ENCODE measurements around the gene SYT2. TPM values are rescaled to one million over a fixed set of nuclear protein-coding genes. Genes with fewer than 3 reads are reported as not detected.

The SYT2 gene
- total and polyA plus RNA-seq, 3 donors from 2014 or later, result 2.0 to 7.2 (median 2.1) TPM

GRCh38 chr1:202578565-202578964 is 131.7 kb downstream of the SYT2 start:
- Histone ChIP-seq H3K4me1 (no peaks in the 10 kb centered on the region), H3K27me3 (no peaks in the 10 kb centered on the region), H3K27ac (no peak overlapping the region), H3K4me3 (no peak overlapping the region), H3K36me3 (ENCODE audit: low read depth, missing control alignments) (no peaks in the 10 kb centered on the region), H3K9me3 (no peaks in the 10 kb centered on the region)
- WGBS, 2 donors, result 66 to 68% methylated on average over 6 of the region's 6 CpGs
- no peak for DNase-seq
- TF ChIP-seq CTCF (IDR thresholded peaks at IDR 0.05) (no peak), POLR2A (IDR thresholded peaks at IDR 0.05) (no peak)
- intact Hi-C loops (cut with DNase I; ENCODE audit: low total_unique reads), result no loop called here

GRCh38 chr1:202578001-202578504 is 132.2 kb downstream of the SYT2 start:
- no peak for DNase-seq
- no peak for TF ChIP-seq CTCF (IDR thresholded peaks at IDR 0.05)
- TF ChIP-seq POLR2A (IDR thresholded peaks at IDR 0.05), result no peak
- intact Hi-C loops (cut with DNase I; ENCODE audit: low total_unique reads), result no loop called here
- no peaks in the 10 kb centered on the region for H3K4me1 ChIP-seq
- H3K4me3 ChIP-seq, result no peak overlapping the region
- 62 to 68% methylated on average over 4 of the region's 4 CpGs for WGBS, 2 donors
- no peak overlapping the region for H3K27ac ChIP-seq
- no peaks in the 10 kb centered on the region for H3K27me3 ChIP-seq
- no peaks in the 10 kb centered on the region for H3K36me3 ChIP-seq (ENCODE audit: low read depth, missing control alignments)
- no peaks in the 10 kb centered on the region for H3K9me3 ChIP-seq

- no peak for DNase-seq
- intact Hi-C loops (cut with DNase I; ENCODE audit: low total_unique reads), result no loop called here
- Histone ChIP-seq H3K36me3 (ENCODE audit: low read depth, missing control alignments) (no peaks in the 10 kb centered on the region), H3K4me3 (no peak overlapping the region), H3K27ac (no peak overlapping the region), H3K4me1 (no peaks in the 10 kb centered on the region), H3K27me3 (no peaks in the 10 kb centered on the region), H3K9me3 (no peaks in the 10 kb centered on the region)
- WGBS, 2 donors, result 26 to 54% methylated on average over 2 of the region's 2 CpGs
- no peak for TF ChIP-seq CTCF (IDR thresholded peaks at IDR 0.05)
- no peak for TF ChIP-seq POLR2A (IDR thresholded peaks at IDR 0.05)
Measured at GRCh38 chr1:202577381-202577780, 132.9 kb downstream of the SYT2 start.

GRCh38 chr1:202576816-202577215 is 133.4 kb downstream of the SYT2 start:
- Histone ChIP-seq H3K4me3 (no peak overlapping the region), H3K36me3 (ENCODE audit: low read depth, missing control alignments) (no peaks in the 10 kb centered on the region), H3K27ac (no peak overlapping the region), H3K4me1 (no peaks in the 10 kb centered on the region), H3K9me3 (no peaks in the 10 kb centered on the region), H3K27me3 (no peaks in the 10 kb centered on the region)
- intact Hi-C loops (cut with DNase I; ENCODE audit: low total_unique reads), result no loop called here
- WGBS, 2 donors, result 67 to 82% methylated on average over 1 of the region's 1 CpG
- DNase-seq, result no peak
- TF ChIP-seq CTCF (IDR thresholded peaks at IDR 0.05) (no peak), POLR2A (IDR thresholded peaks at IDR 0.05) (no peak)

- H3K4me1 ChIP-seq, result no peaks in the 10 kb centered on the region
- H3K27me3 ChIP-seq, result no peaks in the 10 kb centered on the region
- no peak overlapping the region for H3K4me3 ChIP-seq
- intact Hi-C loops (cut with DNase I; ENCODE audit: low total_unique reads), result no loop called here
- H3K9me3 ChIP-seq, result no peaks in the 10 kb centered on the region
- no peaks in the 10 kb centered on the region for H3K36me3 ChIP-seq (ENCODE audit: low read depth, missing control alignments)
- WGBS, 2 donors, result 65 to 69% methylated on average over 2 of the region's 2 CpGs
- no peak for DNase-seq
- TF ChIP-seq CTCF (IDR thresholded peaks at IDR 0.05), result no peak
- no peak for TF ChIP-seq POLR2A (IDR thresholded peaks at IDR 0.05)
- H3K27ac ChIP-seq, result no peak overlapping the region
Measured at GRCh38 chr1:202575918-202576653, 134.2 kb downstream of the SYT2 start.
